Karpas-422 (cell line): Measurements from ENCODE around the gene ENAH. TPM values are rescaled to one million over a fixed set of nuclear protein-coding genes. Genes with fewer than 3 reads are reported as not detected.

Experiments used
- DNase-seq: peaks from one replicate; pipeline ENCODE4 v3.0.0-alpha.2; 2015
- H2AFZ ChIP-seq: fragments of 200-600 bp; sonication (generic); 2 replicates; pipeline ENCODE4 v1.6.1; 2014; ENCODE audit warnings: antibody characterized with exemption, low read length, mixed read lengths
- H3K27ac ChIP-seq: fragments of 200-600 bp; sonication (generic); 2 replicates; pipeline ENCODE4 v1.5.1; 2014; ENCODE audit warnings: mild to moderate bottlenecking, low read length, moderate library complexity
- H3K27me3 ChIP-seq: fragments of 200-600 bp; sonication (generic); 2 replicates; pipeline ENCODE4 v1.6.1; 2014; ENCODE audit warnings: low read length, mixed read lengths
- H3K36me3 ChIP-seq: fragments of 200-600 bp; sonication (generic); 2 replicates; pipeline ENCODE4 v1.6.1; 2014; ENCODE audit warnings: low read length, mixed read lengths; ENCODE audit not compliant: insufficient read depth
- H3K4me1 ChIP-seq: fragments of 200-600 bp; sonication (generic); 2 replicates; pipeline ENCODE4 v1.6.1; 2014; ENCODE audit warnings: mild to moderate bottlenecking, low read length, mixed read lengths
- H3K4me2 ChIP-seq: fragments of 200-600 bp; sonication (generic); 2 replicates; pipeline ENCODE4 v1.6.1; 2014; ENCODE audit warnings: low read length, low read depth, mild to moderate bottlenecking; ENCODE audit not compliant: poor library complexity, severe bottlenecking
- H3K4me3 ChIP-seq: fragments of 200-600 bp; sonication (generic); 2 replicates; pipeline ENCODE4 v1.5.1; 2014; ENCODE audit warnings: mild to moderate bottlenecking, antibody characterized with exemption, low read length, mixed read lengths
- H3K79me2 ChIP-seq: fragments of 200-600 bp; sonication (generic); 2 replicates; pipeline ENCODE4 v1.6.1; 2014; ENCODE audit warnings: mild to moderate bottlenecking, low read length, mixed read lengths
- H3K9ac ChIP-seq: fragments of 200-600 bp; sonication (generic); 2 replicates; pipeline ENCODE4 v1.6.0; 2014; ENCODE audit warnings: low read length
- H3K9me2 ChIP-seq: fragments of 200-600 bp; sonication (generic), shearing (Covaris generic); replicated peaks from 2 replicates; pipeline ENCODE4 v1.6.0; 2014; ENCODE audit warnings: mild to moderate bottlenecking, low read length, moderate library complexity; ENCODE audit not compliant: insufficient read depth
- H3K9me3 ChIP-seq: fragments of 300-700, 200-600 bp; sonication (generic); 2 replicates; pipeline ENCODE4 v1.6.1; 2014; ENCODE audit warnings: low read length, mixed read lengths
- H4K20me1 ChIP-seq: fragments of 200-600 bp; sonication (generic); 2 replicates; pipeline ENCODE4 v1.6.1; 2014; ENCODE audit warnings: mild to moderate bottlenecking, antibody characterized with exemption, low read length, low read depth; ENCODE audit not compliant: insufficient read depth
- total RNA-seq: library from RNA; depleted of rRNA; stranded (reverse); fragments of >200 nt; shearing (Covaris generic); gene quantifications from 2 replicates; pipeline ENCODE4 v1.2.3, GENCODE V29; 2014; ENCODE audit warnings: low replicate concordance

The ENAH gene
- total RNA-seq, 1 experiment from 2014 or later: not detected

DNA sequence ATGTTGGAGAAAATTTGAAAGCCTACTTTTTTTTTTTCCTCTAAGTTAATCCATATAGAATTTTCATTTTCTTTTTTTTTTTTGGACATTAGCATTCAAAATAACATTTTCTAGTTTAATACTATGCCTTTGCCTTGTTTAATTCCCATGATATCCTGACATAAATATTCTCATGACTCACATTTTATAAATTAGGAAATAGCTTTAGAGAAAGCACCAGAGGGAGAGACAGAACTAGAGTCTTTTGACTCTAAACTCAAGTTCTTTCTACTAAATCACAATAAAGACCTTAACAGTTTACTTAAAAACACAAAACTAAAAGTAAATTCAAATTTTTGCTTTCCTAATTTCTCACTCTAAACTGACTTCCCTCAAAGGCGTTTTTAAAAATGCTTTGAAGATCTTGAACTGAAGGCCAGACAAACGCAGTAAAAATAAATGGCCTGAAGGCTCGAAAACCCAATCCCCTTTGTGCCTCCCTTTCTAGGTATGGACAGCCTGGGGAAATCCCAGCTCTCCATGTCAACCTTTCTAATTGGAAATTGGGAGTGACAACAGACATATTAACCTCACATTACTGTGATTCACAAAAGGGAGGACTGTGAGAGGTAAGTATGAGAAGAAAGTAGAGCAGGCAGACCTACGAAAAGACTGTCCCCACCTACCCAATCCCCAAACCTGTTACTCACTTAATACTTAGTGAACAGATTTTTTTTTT is 104.6 kb downstream of the ENAH start:
- Histone ChIP-seq H2AFZ (no peak overlapping the region), H3K4me3 (no peak overlapping the region), H3K4me2 (no peak overlapping the region), H3K27me3 (no peaks in the 10 kb centered on the region), H3K36me3 (no peaks in the 10 kb centered on the region), H3K9me2 (no peaks in the 10 kb centered on the region), H3K4me1 (no peaks in the 10 kb centered on the region), H3K9ac (no peak overlapping the region), H4K20me1 (no peaks in the 10 kb centered on the region), H3K9me3 (no peaks in the 10 kb centered on the region), H3K27ac (no peak overlapping the region), H3K79me2 (no peaks in the 10 kb centered on the region)
- no peak for DNase-seq

DNA sequence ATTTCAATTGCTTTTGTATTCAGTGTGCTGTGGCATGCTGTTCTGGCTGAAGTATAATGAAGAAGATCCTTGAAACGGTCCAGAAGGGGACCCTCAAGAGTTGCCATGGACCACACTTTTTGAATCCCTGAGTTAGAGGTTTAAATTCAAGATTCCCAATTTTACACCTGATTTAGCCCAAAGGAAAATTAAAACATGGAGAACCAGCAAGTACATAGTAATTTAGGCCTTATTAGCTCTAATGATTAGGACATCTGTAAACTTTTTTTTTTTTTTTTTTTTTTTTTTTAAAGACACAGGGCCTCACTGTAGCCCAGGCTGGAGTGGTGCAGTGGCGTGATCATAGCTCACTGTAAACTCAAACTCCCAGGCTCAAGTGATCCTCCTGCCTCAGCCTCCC is 107.3 kb downstream of the ENAH start:
- Histone ChIP-seq H3K27me3 (no peaks in the 10 kb centered on the region), H3K36me3 (no peaks in the 10 kb centered on the region), H3K4me2 (no peak overlapping the region), H2AFZ (no peak overlapping the region), H3K27ac (no peak overlapping the region), H4K20me1 (no peaks in the 10 kb centered on the region), H3K79me2 (no peaks in the 10 kb centered on the region), H3K9me2 (no peaks in the 10 kb centered on the region), H3K9ac (no peak overlapping the region), H3K9me3 (no peaks in the 10 kb centered on the region), H3K4me1 (no peaks in the 10 kb centered on the region), H3K4me3 (no peak overlapping the region)
- DNase-seq: no peak

DNA sequence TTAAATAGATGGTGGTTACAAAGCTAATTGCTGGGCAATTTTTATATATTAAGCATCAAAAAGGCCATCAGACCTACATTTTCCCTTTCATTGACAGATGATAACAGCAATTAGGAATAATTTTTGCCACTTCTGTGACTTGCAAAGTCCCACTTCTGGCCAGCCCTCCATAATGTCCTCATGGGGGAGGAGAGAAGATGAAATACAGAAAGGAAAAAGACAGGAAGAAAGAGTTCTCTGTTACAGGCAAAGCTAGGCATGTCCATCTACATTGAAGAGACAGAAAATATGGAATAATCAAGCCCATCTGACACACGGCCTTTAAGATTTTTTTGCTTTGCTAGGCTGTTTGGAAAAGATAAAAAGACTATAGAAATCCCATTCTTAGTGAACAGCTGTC is 108.0 kb downstream of the ENAH start:
- Histone ChIP-seq H4K20me1 (no peaks in the 10 kb centered on the region), H3K4me3 (no peak overlapping the region), H2AFZ (no peak overlapping the region), H3K4me1 (peaks cover 2% of the 10 kb centered on the region; the same call in 1 of the 2 replicates), H3K9ac (no peak overlapping the region), H3K79me2 (no peaks in the 10 kb centered on the region), H3K9me2 (no peaks in the 10 kb centered on the region), H3K27me3 (no peaks in the 10 kb centered on the region), H3K9me3 (no peaks in the 10 kb centered on the region), H3K4me2 (no peak overlapping the region), H3K27ac (no peak overlapping the region), H3K36me3 (no peaks in the 10 kb centered on the region)
- no peak for DNase-seq

DNA sequence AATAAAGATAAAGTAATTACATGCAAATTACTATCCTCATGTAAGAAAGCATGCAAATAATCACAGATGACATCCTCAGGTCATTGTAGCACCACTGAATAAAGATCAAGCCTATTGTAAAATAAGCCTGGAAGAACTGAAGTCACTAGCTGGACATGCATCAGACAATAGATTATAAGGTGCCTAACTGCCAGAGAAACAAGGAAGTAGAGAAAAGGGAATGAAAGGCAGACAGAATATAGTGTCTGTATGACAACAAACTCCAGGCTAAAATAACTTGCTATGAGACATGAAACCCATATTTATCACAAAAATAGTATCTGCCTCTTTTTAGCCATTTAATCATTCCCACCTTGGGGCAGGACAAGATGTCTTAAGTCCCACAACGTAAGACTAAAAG is 108.7 kb downstream of the ENAH start:
- no peaks in the 10 kb centered on the region for H3K9me3 ChIP-seq
- H4K20me1 ChIP-seq: no peaks in the 10 kb centered on the region
- no peaks in the 10 kb centered on the region for H3K79me2 ChIP-seq
- H3K4me3 ChIP-seq: no peak overlapping the region
- peaks cover 8% of the 10 kb centered on the region for H3K4me1 ChIP-seq
- H3K9ac ChIP-seq: no peak overlapping the region
- H3K27ac ChIP-seq: no peak overlapping the region
- H3K9me2 ChIP-seq: no peaks in the 10 kb centered on the region
- no peak overlapping the region for H3K4me2 ChIP-seq
- H3K27me3 ChIP-seq: no peaks in the 10 kb centered on the region
- DNase-seq: no peak
- H3K36me3 ChIP-seq: no peaks in the 10 kb centered on the region
- H2AFZ ChIP-seq: no peak overlapping the region

DNA sequence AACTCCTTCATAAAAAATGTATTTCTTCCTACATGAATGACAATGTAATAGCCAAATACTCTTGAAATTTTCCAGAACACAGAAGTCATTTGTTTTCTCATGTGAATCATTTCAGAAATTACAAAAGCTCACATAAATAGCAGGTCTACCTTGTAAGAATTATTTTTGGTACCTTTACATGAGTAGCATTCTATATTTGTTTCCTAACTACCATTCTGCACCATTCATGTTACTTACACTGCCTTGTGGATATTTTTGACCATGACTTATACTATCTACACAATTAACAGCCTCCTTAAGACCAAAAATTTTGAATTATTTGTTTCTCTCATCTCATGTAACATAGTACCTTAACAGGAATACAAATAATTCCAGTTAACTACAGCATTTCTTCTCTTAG is 109.6 kb downstream of the ENAH start:
- Histone ChIP-seq H3K27ac (no peak overlapping the region), H3K27me3 (no peaks in the 10 kb centered on the region), H3K79me2 (no peaks in the 10 kb centered on the region), H3K36me3 (no peaks in the 10 kb centered on the region), H3K4me1 (peaks cover 8% of the 10 kb centered on the region), H3K4me3 (no peak overlapping the region), H3K9me3 (no peaks in the 10 kb centered on the region), H3K9me2 (no peaks in the 10 kb centered on the region), H3K4me2 (no peak overlapping the region), H3K9ac (no peak overlapping the region), H4K20me1 (no peaks in the 10 kb centered on the region), H2AFZ (no peak overlapping the region)
- no peak for DNase-seq

DNA sequence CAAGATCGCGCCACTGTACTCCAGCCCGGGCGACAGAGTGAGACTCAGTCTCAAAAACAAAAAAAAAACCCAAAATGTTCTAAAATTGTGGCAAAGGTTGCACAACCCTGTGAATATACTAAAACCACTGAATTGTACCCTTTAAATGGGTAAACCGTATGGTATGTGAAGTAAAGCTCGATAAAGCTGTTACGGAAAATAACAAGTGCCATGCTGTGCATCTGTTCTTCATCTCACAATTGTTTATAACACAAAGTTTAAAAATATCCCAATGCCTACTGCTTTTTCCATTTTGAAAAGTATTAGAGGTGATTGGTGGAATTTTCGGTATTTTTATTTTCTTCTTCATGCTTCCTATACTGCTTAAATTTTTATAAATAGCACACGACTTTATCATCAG is 111.5 kb downstream of the ENAH start:
- Histone ChIP-seq H3K27me3 (no peaks in the 10 kb centered on the region), H3K4me1 (peaks cover 8% of the 10 kb centered on the region), H3K36me3 (no peaks in the 10 kb centered on the region), H3K9ac (no peak overlapping the region), H3K4me3 (no peak overlapping the region), H3K9me2 (no peaks in the 10 kb centered on the region), H4K20me1 (no peaks in the 10 kb centered on the region), H3K79me2 (no peaks in the 10 kb centered on the region), H3K4me2 (no peak overlapping the region), H3K9me3 (no peaks in the 10 kb centered on the region), H3K27ac (no peak overlapping the region), H2AFZ (no peak overlapping the region)
- no peak for DNase-seq

DNA sequence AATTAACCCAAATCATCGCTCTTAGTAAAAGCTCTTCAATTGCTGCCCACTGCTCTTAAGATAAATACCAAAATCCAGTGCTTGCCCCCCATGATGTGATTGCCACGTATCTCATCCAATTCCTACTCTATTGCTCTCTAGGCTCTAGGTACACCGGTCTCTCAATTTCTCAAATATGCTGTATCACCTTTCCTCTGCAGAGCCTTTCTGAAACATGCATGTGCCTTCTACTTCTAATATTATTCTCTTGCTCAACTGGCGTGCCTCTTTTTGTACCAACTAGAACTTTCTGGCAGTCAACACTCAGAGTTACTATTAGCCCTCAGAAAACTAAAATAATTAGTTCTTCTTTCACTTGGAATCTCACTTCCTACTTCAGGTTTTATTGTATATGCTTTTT is 113.3 kb downstream of the ENAH start:
- H4K20me1 ChIP-seq: no peaks in the 10 kb centered on the region
- no peaks in the 10 kb centered on the region for H3K9me2 ChIP-seq
- no peak for DNase-seq
- H3K9me3 ChIP-seq: no peaks in the 10 kb centered on the region
- no peaks in the 10 kb centered on the region for H3K36me3 ChIP-seq
- no peaks in the 10 kb centered on the region for H3K79me2 ChIP-seq
- peaks cover 8% of the 10 kb centered on the region for H3K4me1 ChIP-seq
- no peak overlapping the region for H2AFZ ChIP-seq
- no peak overlapping the region for H3K9ac ChIP-seq
- H3K27ac ChIP-seq: no peak overlapping the region
- no peaks in the 10 kb centered on the region for H3K27me3 ChIP-seq
- H3K4me2 ChIP-seq: no peak overlapping the region
- no peak overlapping the region for H3K4me3 ChIP-seq

DNA sequence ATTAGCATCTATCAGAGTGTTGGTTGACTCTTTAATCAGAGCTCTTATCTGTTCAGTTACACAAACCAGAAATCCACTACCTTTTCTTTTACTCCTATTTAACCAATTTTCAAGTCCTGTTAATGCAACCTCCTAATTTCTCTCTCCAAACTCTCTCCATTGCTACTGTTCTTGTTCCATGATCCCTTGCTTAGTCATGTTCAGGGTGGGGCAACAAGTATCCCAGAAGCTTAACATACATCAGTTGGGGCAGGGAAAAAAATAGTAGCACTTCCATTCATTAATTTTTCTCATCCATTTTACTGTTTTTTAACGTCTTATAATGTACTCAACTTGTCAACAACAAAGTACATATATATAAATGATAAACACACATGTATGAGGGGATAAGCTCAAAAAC is 113.9 kb downstream of the ENAH start:
- H3K9me3 ChIP-seq: no peaks in the 10 kb centered on the region
- H3K4me3 ChIP-seq: no peak overlapping the region
- H3K9ac ChIP-seq: no peak overlapping the region
- no peaks in the 10 kb centered on the region for H3K79me2 ChIP-seq
- H3K4me1 ChIP-seq: peaks cover 8% of the 10 kb centered on the region
- H3K36me3 ChIP-seq: no peaks in the 10 kb centered on the region
- no peak overlapping the region for H3K4me2 ChIP-seq
- H4K20me1 ChIP-seq: no peaks in the 10 kb centered on the region
- DNase-seq: no peak
- no peaks in the 10 kb centered on the region for H3K9me2 ChIP-seq
- H3K27ac ChIP-seq: no peak overlapping the region
- H2AFZ ChIP-seq: no peak overlapping the region
- H3K27me3 ChIP-seq: no peaks in the 10 kb centered on the region
